ENCODE results near the gene TCHH.

DNA sequence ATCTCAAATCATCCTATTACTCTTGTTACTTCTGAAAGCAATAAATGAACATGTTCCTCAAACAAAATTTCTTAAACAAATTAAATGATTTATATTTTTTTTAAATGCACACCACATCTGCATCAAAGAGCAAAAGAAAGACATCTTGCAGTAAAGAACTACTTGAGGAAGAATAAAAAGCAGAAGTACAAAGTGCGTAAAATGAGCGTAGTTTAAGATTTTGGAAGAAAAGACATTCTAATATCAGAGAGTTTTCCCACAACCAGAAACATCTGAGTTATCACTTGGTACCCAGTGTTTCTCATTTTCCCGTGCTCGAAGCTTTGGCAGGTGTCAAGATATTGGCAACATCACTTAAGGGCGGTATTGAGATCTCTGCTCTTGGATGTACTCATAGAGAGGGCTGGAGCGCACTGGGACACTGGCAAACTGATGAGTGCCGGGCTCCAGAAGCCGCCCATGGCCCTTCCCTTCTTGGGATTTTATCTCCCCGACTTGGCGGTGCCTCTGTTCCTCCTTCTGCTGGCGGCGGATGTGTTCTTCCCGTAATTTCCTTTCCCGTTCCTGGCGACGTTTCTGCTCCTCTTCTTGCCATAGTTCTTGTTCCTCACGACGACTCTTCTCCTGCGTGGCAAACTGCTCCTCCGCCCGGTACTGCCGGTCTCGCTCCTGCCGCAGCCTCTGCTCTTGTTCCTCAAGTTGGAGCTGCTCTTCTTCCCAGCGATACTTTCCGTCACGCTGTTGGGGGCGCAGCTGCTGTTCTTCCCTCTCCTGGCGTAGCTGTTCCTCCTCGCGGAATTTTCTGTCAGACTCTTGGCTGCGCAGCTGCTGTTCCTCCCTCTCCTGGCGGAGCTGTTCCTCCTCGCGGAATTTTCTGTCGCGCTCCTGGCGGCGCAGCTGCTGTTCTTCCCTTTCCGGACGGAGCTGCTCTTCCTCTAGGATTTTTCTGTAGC, 7.9 kb downstream of the TCHH start:
- TF ChIP-seq, protein P1, sequence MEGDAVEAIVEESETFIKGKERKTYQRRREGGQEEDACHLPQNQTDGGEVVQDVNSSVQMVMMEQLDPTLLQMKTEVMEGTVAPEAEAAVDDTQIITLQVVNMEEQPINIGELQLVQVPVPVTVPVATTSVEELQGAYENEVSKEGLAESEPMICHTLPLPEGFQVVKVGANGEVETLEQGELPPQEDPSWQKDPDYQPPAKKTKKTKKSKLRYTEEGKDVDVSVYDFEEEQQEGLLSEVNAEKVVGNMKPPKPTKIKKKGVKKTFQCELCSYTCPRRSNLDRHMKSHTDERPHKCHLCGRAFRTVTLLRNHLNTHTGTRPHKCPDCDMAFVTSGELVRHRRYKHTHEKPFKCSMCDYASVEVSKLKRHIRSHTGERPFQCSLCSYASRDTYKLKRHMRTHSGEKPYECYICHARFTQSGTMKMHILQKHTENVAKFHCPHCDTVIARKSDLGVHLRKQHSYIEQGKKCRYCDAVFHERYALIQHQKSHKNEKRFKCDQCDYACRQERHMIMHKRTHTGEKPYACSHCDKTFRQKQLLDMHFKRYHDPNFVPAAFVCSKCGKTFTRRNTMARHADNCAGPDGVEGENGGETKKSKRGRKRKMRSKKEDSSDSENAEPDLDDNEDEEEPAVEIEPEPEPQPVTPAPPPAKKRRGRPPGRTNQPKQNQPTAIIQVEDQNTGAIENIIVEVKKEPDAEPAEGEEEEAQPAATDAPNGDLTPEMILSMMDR (IDR thresholded peaks at IDR 0.05) = no peak
- TF ChIP-seq EP300 (IDR thresholded peaks at IDR 0.05) (no peak), POLR2A (IDR thresholded peaks at IDR 0.05; ENCODE audit: low read depth) (no peak)
